Stimulated activated naive B cell treated with anti-CD40 and anti-IgM and Interleukin-4, amounts not matched to agents 10 μg/mL and 1 μg/mL and 100 μg/mL, for 72 hours (primary cell): ENCODE results near the gene MBTPS1.

Experiments
- ATAC-seq, 2 donors: fragments of 150-1000 bp; cut with Tn5 transposase; replicated peaks; 2 replicates each; pipeline ENCODE4 v1.10.0; 2021; ENCODE audit warnings: moderate library complexity in 1 of 2
- DNase-seq: peaks from one replicate; pipeline ENCODE4 v3.0.0; 2021
- H3K27ac Mint-ChIP-seq: one replicate; pipeline ENCODE4 v1.8.0; 2022; ENCODE audit warnings: mild to moderate bottlenecking, mixed read lengths
- H3K27me3 Mint-ChIP-seq, 2 donors: one replicate each; pipeline ENCODE4 v1.8.0; 2022; ENCODE audit warnings: mixed read lengths in 2 of 2
- H3K36me3 Mint-ChIP-seq, 2 donors: one replicate each; pipeline ENCODE4 v1.8.0; 2022; ENCODE audit warnings: mixed read lengths in 2 of 2, mild to moderate bottlenecking in 1 of 2
- H3K4me1 Mint-ChIP-seq, 2 donors: one replicate each; pipeline ENCODE4 v1.8.0; 2022; ENCODE audit warnings: mixed read lengths in 2 of 2, mild to moderate bottlenecking in 1 of 2
- H3K4me3 Mint-ChIP-seq, 2 donors: one replicate each; pipeline ENCODE4 v1.8.0; 2022; ENCODE audit warnings: mild to moderate bottlenecking in 2 of 2, mixed read lengths in 2 of 2, moderate library complexity in 1 of 2
- H3K9me3 Mint-ChIP-seq, 2 donors: one replicate each; pipeline ENCODE4 v1.8.0; 2022; ENCODE audit warnings: mixed read lengths in 2 of 2, mild to moderate bottlenecking in 1 of 2

Gene MBTPS1

DNA sequence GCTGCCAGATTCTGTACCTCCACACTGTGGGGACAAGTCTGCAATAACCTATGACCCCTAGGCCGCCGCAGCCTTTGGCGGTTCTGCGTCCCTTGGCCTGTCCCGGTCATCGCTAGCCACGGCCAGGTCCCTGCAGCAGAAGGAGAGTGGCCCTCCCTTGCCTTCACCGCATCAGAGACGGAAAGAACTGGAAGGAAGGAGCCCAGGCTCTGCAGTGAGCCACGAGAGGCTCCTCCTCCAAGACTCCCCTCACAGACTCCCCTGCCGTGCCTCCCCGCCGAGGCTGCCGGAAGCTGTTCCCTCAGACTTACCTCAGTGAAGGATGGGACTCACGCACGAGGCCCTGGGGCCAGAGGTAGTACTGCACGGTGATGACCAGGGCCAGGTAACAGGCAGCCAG, 85.2 kb downstream of the MBTPS1 start:
- H3K27ac Mint-ChIP-seq = no peak overlapping the region
- peaks cover 47 to 80% of the 10 kb centered on the region in 2 donors for H3K27me3 Mint-ChIP-seq
- no peak for ATAC-seq

DNA sequence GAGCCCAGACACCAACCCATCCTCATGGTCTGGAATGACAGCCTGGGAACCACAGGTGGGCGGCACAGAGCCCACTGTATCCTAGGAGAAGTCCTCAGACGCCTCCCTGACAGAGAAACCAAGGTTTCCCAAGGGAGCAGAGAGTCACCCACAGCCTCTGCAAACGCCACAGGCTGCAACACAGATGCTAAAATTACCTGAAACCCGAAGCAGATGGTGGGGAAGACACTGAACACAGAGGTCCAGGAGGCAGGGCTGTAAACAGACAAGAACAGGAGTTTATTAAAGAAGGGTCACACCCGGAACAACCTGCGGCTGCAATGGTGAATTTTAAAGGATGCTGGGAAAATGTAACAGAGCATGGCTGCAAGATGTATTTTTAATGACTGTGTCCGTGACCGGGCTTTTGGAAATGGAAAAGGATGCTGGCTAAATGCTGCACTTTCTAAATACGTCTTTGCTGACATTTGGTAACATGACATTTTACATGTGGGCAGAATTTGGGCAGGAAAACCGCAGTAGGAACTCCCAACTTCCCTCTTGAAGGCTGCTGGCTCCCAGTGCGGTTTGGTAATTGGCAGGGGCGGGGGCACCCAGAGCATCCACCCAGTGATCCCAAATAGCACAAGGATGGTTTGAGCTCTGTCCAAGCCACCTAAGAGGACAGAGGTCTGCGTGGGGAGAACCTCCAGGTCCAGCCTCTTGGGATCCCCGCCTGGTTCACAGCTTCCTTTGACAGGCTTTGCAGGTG, 87.3 kb downstream of the MBTPS1 start:
- Mint-ChIP-seq H3K4me1 (peaks cover 20 to 35% of the 10 kb centered on the region in 2 donors), H3K9me3 (peaks cover 0 to 12% of the 10 kb centered on the region in 2 donors), H3K36me3 (peaks cover 0 to 8% of the 10 kb centered on the region in 2 donors), H3K4me3 (peak overlapping the region; percentile 23 to 39), H3K27ac (peak overlapping the region; percentile 72), H3K27me3 (peaks cover 51 to 83% of the 10 kb centered on the region in 2 donors)
- ATAC-seq = peak; percentile 77 to 81
- peak; percentile 37 for DNase-seq

More for the DNA sequence above, 85.2 kb downstream of the MBTPS1 start:
- no peak for DNase-seq
- H3K4me3 Mint-ChIP-seq = no peak overlapping the region
- H3K9me3 Mint-ChIP-seq = peaks cover 3 to 25% of the 10 kb centered on the region in 2 donors
- H3K36me3 Mint-ChIP-seq = peaks cover 0 to 8% of the 10 kb centered on the region in 2 donors
- peaks cover 20 to 44% of the 10 kb centered on the region in 2 donors for H3K4me1 Mint-ChIP-seq

DNA sequence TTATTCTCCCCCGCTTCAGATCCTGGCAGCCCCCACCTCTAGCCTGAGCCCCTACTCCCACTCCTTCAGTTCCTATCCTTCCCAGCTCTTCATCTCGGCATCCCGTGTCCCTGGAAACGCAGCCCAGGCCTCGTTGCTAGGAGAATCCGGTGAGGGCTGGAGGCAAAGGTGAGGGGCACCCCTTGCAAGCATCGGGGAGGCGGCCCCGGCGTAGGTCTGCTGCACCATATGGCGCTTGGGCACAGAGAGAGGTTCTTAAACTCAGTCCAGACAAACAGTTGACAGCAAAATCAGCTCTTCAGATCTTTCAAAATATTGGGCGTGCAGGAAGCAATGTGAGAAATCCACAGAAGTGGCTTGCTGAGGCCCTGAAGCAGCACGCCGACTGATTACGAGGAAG, 89.1 kb downstream of the MBTPS1 start:
- Mint-ChIP-seq H3K27me3 (peaks cover 48 to 73% of the 10 kb centered on the region in 2 donors), H3K36me3 (peaks cover 0 to 8% of the 10 kb centered on the region in 2 donors), H3K27ac (no peak overlapping the region), H3K9me3 (peaks cover 0 to 10% of the 10 kb centered on the region in 2 donors), H3K4me1 (peaks cover 20 to 30% of the 10 kb centered on the region in 2 donors), H3K4me3 (no peak overlapping the region)
- DNase-seq (no peak), ATAC-seq (no peak)

DNA sequence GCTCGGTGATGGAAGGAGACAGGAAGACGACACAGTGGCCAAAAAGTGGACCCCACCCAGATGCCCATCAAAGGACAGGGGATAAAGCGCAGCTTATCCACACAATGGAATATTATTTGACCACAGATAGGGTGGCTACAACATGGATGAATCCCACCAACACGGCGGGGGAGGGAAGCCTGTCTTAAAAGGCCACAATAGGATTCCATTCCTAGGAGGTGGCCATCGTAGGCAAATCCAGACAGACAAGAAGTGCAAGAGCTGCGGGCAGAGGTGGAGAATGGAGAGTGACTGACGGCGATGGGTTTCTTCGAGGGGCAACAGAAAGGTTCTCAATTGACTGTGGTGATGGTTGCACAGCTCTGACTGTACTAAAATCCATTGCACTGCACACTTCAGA, 90.1 kb downstream of the MBTPS1 start:
- peaks cover 6 to 14% of the 10 kb centered on the region in 2 donors for H3K9me3 Mint-ChIP-seq

GRCh38 chr16:84024854-84025253, 91.9 kb downstream of the MBTPS1 start:
- Mint-ChIP-seq H3K27me3 (peaks cover 48 to 63% of the 10 kb centered on the region in 2 donors), H3K9me3 (peaks cover 11 to 12% of the 10 kb centered on the region in 2 donors), H3K27ac (no peak overlapping the region), H3K36me3 (peaks cover 4 to 15% of the 10 kb centered on the region in 2 donors), H3K4me1 (peaks cover 12 to 21% of the 10 kb centered on the region in 2 donors), H3K4me3 (no peak overlapping the region)
- ATAC-seq (no peak), DNase-seq (no peak)

More for the DNA sequence above, 90.1 kb downstream of the MBTPS1 start:
- H3K4me1 Mint-ChIP-seq = peaks cover 20 to 30% of the 10 kb centered on the region in 2 donors
- no peak overlapping the region for H3K4me3 Mint-ChIP-seq
- H3K36me3 Mint-ChIP-seq = peaks cover under 1 to 15% of the 10 kb centered on the region in 2 donors
- DNase-seq (no peak), ATAC-seq (no peak)
- H3K27me3 Mint-ChIP-seq = peaks cover 56 to 70% of the 10 kb centered on the region in 2 donors
- H3K27ac Mint-ChIP-seq = no peak overlapping the region

- no peak for ATAC-seq
- peaks cover 4 to 11% of the 10 kb centered on the region in 2 donors for H3K36me3 Mint-ChIP-seq
- H3K9me3 Mint-ChIP-seq = peaks cover 8 to 20% of the 10 kb centered on the region in 2 donors
- peaks cover 46 to 67% of the 10 kb centered on the region in 2 donors for H3K27me3 Mint-ChIP-seq
- no peak overlapping the region for H3K27ac Mint-ChIP-seq
- no peak overlapping the region for H3K4me3 Mint-ChIP-seq
- peaks cover 0 to 3% of the 10 kb centered on the region in 2 donors for H3K4me1 Mint-ChIP-seq
- DNase-seq = no peak
Observed at GRCh38 chr16:84022644-84023043, 94.1 kb downstream of the MBTPS1 start.

GRCh38 chr16:84021488-84021887, 95.3 kb downstream of the MBTPS1 start:
- H3K9me3 Mint-ChIP-seq = peaks cover 8 to 20% of the 10 kb centered on the region in 2 donors
- H3K27ac Mint-ChIP-seq = no peak overlapping the region
- DNase-seq (no peak), ATAC-seq (no peak)
- H3K27me3 Mint-ChIP-seq = peaks cover 39 to 65% of the 10 kb centered on the region in 2 donors
- H3K36me3 Mint-ChIP-seq = peaks cover 4 to 10% of the 10 kb centered on the region in 2 donors
- no peak overlapping the region for H3K4me3 Mint-ChIP-seq
- H3K4me1 Mint-ChIP-seq = no peaks in the 10 kb centered on the region

DNA sequence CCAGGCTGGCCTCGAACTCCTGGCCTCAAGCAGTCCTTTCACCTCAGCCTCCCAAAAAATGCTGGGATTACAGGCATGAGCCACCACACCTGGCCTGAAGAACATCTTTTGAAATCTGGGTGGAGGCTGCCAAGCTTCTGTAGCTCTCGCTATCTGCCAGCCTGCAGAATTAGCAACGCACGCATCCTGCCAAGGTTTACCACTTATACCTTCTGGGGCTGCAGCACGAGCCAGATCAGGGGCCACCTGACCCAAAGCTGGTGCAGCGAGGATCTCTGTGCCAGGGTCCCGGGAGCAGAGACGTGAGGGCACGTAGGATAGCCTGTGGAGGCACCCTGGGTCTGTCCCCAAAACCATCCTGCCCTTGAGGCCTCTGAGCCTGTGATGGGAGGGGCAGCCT, 96.4 kb downstream of the MBTPS1 start:
- H3K36me3 Mint-ChIP-seq = peaks cover 4 to 10% of the 10 kb centered on the region in 2 donors
- no peak overlapping the region for H3K4me3 Mint-ChIP-seq
- DNase-seq (no peak), ATAC-seq (no peak)
- H3K4me1 Mint-ChIP-seq = no peaks in the 10 kb centered on the region
- H3K27me3 Mint-ChIP-seq = peaks cover 36 to 54% of the 10 kb centered on the region in 2 donors
- no peak overlapping the region for H3K27ac Mint-ChIP-seq
- H3K9me3 Mint-ChIP-seq = peaks cover 8 to 20% of the 10 kb centered on the region in 2 donors

- peaks cover 13 to 27% of the 10 kb centered on the region in 2 donors for H3K9me3 Mint-ChIP-seq
- H3K36me3 Mint-ChIP-seq = peaks cover 4 to 10% of the 10 kb centered on the region in 2 donors
- ATAC-seq = no peak
Observed at GRCh38 chr16:84018710-84019109, 98.0 kb downstream of the MBTPS1 start.

GRCh38 chr16:84016477-84016876, 100.3 kb downstream of the MBTPS1 start:
- Mint-ChIP-seq H3K4me3 (no peak overlapping the region), H3K4me1 (peaks cover 8 to 12% of the 10 kb centered on the region in 2 donors), H3K36me3 (peaks cover 2 to 3% of the 10 kb centered on the region in 2 donors), H3K27ac (no peak overlapping the region), H3K27me3 (peaks cover 22 to 33% of the 10 kb centered on the region in 2 donors), H3K9me3 (peaks cover 8 to 20% of the 10 kb centered on the region in 2 donors)
- ATAC-seq (no peak), DNase-seq (no peak)

More at GRCh38 chr16:84018710-84019109, 98.0 kb downstream of the MBTPS1 start:
- Mint-ChIP-seq H3K27me3 (peaks cover 33 to 49% of the 10 kb centered on the region in 2 donors), H3K27ac (no peak overlapping the region), H3K4me1 (peaks cover 8 to 12% of the 10 kb centered on the region in 2 donors), H3K4me3 (no peak overlapping the region)
- DNase-seq = no peak

DNA sequence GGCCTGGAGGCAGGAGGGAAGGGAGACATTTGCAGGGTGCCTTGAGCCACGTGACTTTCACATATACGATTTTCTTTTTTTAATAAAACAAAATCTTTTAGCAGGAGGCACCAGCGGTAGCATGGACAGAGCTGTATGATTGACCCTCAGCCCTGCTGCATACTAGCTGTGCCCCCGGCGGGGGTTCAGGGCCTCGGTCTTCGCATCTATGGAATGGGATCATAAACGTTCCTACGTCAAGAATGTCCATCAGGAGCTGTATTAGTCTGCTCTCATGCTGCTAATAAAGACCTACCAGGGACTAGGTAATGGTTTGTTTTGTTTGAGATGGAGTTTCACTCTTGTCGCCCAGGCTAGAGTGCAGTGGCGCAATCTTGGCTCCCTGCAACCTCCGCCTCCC, 101.3 kb downstream of the MBTPS1 start:
- Mint-ChIP-seq H3K4me1 (peaks cover 8 to 12% of the 10 kb centered on the region in 2 donors), H3K27me3 (peaks cover 19 to 35% of the 10 kb centered on the region in 2 donors), H3K9me3 (peaks cover 4 to 16% of the 10 kb centered on the region in 2 donors), H3K4me3 (no peak overlapping the region), H3K36me3 (no peaks in the 10 kb centered on the region), H3K27ac (no peak overlapping the region)
- DNase-seq (no peak), ATAC-seq (no peak)

DNA sequence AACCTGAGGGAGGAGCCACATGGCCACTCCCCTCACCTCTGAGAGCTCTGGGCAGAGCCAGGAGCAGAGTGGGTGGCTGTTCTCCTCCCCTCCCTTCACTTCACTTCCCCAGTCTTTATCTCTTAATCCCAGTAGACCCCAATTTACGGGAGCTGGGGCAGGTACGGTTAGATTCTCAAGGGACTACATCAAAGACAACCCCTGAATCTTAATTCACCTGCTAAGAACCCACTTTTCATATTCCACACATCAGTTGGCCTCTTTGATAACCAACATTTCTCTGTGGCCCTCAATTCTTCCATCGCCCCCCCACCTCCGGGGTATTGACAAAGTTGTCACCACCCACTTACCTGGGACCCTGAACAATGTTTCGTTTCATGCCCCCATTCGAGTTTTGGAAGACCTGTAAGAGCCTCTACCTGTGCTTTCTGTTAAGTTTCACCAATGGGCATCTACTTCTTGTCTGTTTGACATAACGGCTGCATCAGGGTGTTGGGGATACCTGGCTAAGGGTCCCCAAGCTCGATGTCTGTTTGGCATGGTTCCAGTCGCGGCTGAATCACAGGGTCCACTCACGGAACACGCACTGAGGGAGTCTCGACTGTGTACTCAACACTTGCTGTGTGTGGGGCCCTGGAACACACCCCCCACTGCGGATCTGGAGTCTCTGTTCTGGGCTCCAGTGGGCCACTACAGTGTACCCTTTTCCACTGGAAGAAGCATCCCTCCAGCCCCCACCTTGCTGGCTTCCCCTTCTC, 102.0 kb downstream of the MBTPS1 start:
- peaks cover 16 to 34% of the 10 kb centered on the region in 2 donors for H3K27me3 Mint-ChIP-seq

GRCh38 chr16:84013787-84014569, 102.8 kb downstream of the MBTPS1 start:
- H3K9me3 Mint-ChIP-seq = peaks cover 4 to 12% of the 10 kb centered on the region in 2 donors
- H3K27me3 Mint-ChIP-seq = peaks cover 10 to 27% of the 10 kb centered on the region in 2 donors
- DNase-seq = peak; percentile 69
- H3K4me1 Mint-ChIP-seq = peaks cover 8 to 12% of the 10 kb centered on the region in 2 donors
- H3K4me3 Mint-ChIP-seq = peak overlapping the region in 1 of 2 donors; percentile 41
- no peaks in the 10 kb centered on the region for H3K36me3 Mint-ChIP-seq
- peak overlapping the region; percentile 63 for H3K27ac Mint-ChIP-seq
- peak; percentile 87 to 89 for ATAC-seq

More for the DNA sequence above, 102.0 kb downstream of the MBTPS1 start:
- peak overlapping the region; percentile 63 for H3K27ac Mint-ChIP-seq
- DNase-seq (no peak), ATAC-seq (no peak)
- peaks cover 8 to 12% of the 10 kb centered on the region in 2 donors for H3K4me1 Mint-ChIP-seq
- H3K36me3 Mint-ChIP-seq = no peaks in the 10 kb centered on the region
- peaks cover 4 to 16% of the 10 kb centered on the region in 2 donors for H3K9me3 Mint-ChIP-seq
- H3K4me3 Mint-ChIP-seq = no peak overlapping the region
